Activated naive CD8-positive, alpha-beta T cell treated with anti-CD3 and anti-CD28 coated beads, Interleukin-2, amount 10 ng/mL, durations not matched to agents 7 days and 5 days (primary cell): ENCODE measurements around the gene DNAAF8. TPM values are rescaled to one million over a fixed set of nuclear protein-coding genes. Genes with fewer than 3 reads are reported as not detected.
"Not testable (repeated sequence)": the region's sequence is repeated elsewhere in the genome, so short reads cannot be mapped to it uniquely, and the experiment has no call there.

Source experiments
- ATAC-seq: fragments of 150-1000 bp; cut with Tn5 transposase; one replicate; pipeline ENCODE4 v1.10.0; 2021; ENCODE audit warnings: low read depth, moderate library complexity
- POLR2A ChIA-PET: fragments of 350-600 bp; sonication (Branson Sonifier 250); formaldehyde crosslinking; loops from one replicate; lab custom pipeline; 2021; ENCODE audit warnings: antibody characterized with exemption; lab: Charles Lee
- DNase-seq: peaks from one replicate; pipeline ENCODE4 v3.0.0; 2021
- H3K27ac Mint-ChIP-seq: one replicate; pipeline ENCODE4 v1.8.0; 2022; ENCODE audit warnings: mild to moderate bottlenecking, mixed read lengths
- H3K27me3 Mint-ChIP-seq: one replicate; pipeline ENCODE4 v1.8.0; 2022; ENCODE audit warnings: mild to moderate bottlenecking, moderate library complexity, mixed read lengths
- H3K36me3 Mint-ChIP-seq: one replicate; pipeline ENCODE4 v1.8.0; 2021; ENCODE audit warnings: mild to moderate bottlenecking, mixed read lengths
- H3K4me1 Mint-ChIP-seq: one replicate; pipeline ENCODE4 v1.8.0; 2021; ENCODE audit warnings: mixed read lengths
- H3K4me3 Mint-ChIP-seq: one replicate; pipeline ENCODE4 v1.8.0; 2022; ENCODE audit warnings: mild to moderate bottlenecking, moderate library complexity, mixed read lengths
- H3K9me3 Mint-ChIP-seq: one replicate; pipeline ENCODE4 v1.8.0; 2021; ENCODE audit warnings: mixed read lengths
- total RNA-seq, 2 experiments: library from RNA; stranded (reverse); gene quantifications; one replicate each; pipeline ENCODE4 v1.2.3, GENCODE V29; 2021

Gene DNAAF8
- total RNA-seq, 2 experiments from 2014 or later, result 0.23 TPM; not detected in 1

GRCh38 chr16:4769306-4769638 is 34.9 kb downstream of the DNAAF8 start:
- Mint-ChIP-seq H3K4me1 (peaks cover 23% of the 10 kb centered on the region), H3K4me3 (no peak overlapping the region), H3K36me3 (no peaks in the 10 kb centered on the region), H3K27me3 (no peaks in the 10 kb centered on the region), H3K9me3 (no peaks in the 10 kb centered on the region), H3K27ac (no peak overlapping the region)
- no peak for DNase-seq
- POLR2A ChIA-PET, result interaction anchor here (0.5 to 2.5 kb wide), 5 partner anchors 33 to 619 kb away, joined by 3 to 16 read pairs (median 6); partner anchors contain the start of genes ANKS3, DNAAF8 and ROGDI
- ATAC-seq, result no peak

- H3K9me3 Mint-ChIP-seq, result no peaks in the 10 kb centered on the region
- peaks cover 14% of the 10 kb centered on the region for H3K4me1 Mint-ChIP-seq
- POLR2A ChIA-PET, result no interaction called here
- no peaks in the 10 kb centered on the region for H3K27me3 Mint-ChIP-seq
- DNase-seq, result no peak
- no peak overlapping the region for H3K27ac Mint-ChIP-seq
- no peak overlapping the region for H3K4me3 Mint-ChIP-seq
- ATAC-seq, result no peak
- H3K36me3 Mint-ChIP-seq, result no peaks in the 10 kb centered on the region
These were observed 37.3 kb downstream of the DNAAF8 start for GRCh38 chr16:4771646-4772045.

- no peak overlapping the region for H3K4me3 Mint-ChIP-seq
These were observed 38.0 kb downstream of the DNAAF8 start for GRCh38 chr16:4772351-4772750.

GRCh38 chr16:4775005-4775404 is 40.7 kb downstream of the DNAAF8 start:
- POLR2A ChIA-PET, result no interaction called here
- no peak for ATAC-seq

More at GRCh38 chr16:4772351-4772750, 38.0 kb downstream of the DNAAF8 start:
- no peaks in the 10 kb centered on the region for H3K27me3 Mint-ChIP-seq
- peaks cover 11% of the 10 kb centered on the region for H3K4me1 Mint-ChIP-seq
- H3K9me3 Mint-ChIP-seq, result no peaks in the 10 kb centered on the region
- H3K36me3 Mint-ChIP-seq, result no peaks in the 10 kb centered on the region
- no peak for ATAC-seq
- no peak overlapping the region for H3K27ac Mint-ChIP-seq
- POLR2A ChIA-PET, result no interaction called here
- no peak for DNase-seq

GRCh38 chr16:4776141-4776705 is 41.9 kb downstream of the DNAAF8 start:
- DNase-seq (no peak), ATAC-seq (no peak)
- H3K4me3 Mint-ChIP-seq, result no peak overlapping the region
- no peaks in the 10 kb centered on the region for H3K4me1 Mint-ChIP-seq
- no peaks in the 10 kb centered on the region for H3K9me3 Mint-ChIP-seq
- no peaks in the 10 kb centered on the region for H3K36me3 Mint-ChIP-seq
- H3K27ac Mint-ChIP-seq, result no peak overlapping the region
- no peaks in the 10 kb centered on the region for H3K27me3 Mint-ChIP-seq
- POLR2A ChIA-PET, result no interaction called here

More at GRCh38 chr16:4775005-4775404, 40.7 kb downstream of the DNAAF8 start:
- Mint-ChIP-seq H3K9me3 (no peaks in the 10 kb centered on the region), H3K36me3 (no peaks in the 10 kb centered on the region), H3K4me1 (no peaks in the 10 kb centered on the region), H3K27me3 (no peaks in the 10 kb centered on the region), H3K27ac (no peak overlapping the region), H3K4me3 (no peak overlapping the region)
- DNase-seq, result no peak

GRCh38 chr16:4777339-4778049 is 43.2 kb downstream of the DNAAF8 start:
- no peaks in the 10 kb centered on the region for H3K27me3 Mint-ChIP-seq
- no peak overlapping the region for H3K4me3 Mint-ChIP-seq
- no peak for ATAC-seq
- H3K27ac Mint-ChIP-seq, result no peak overlapping the region
- H3K36me3 Mint-ChIP-seq, result no peaks in the 10 kb centered on the region
- DNase-seq, result no peak
- H3K9me3 Mint-ChIP-seq, result no peaks in the 10 kb centered on the region
- H3K4me1 Mint-ChIP-seq, result no peaks in the 10 kb centered on the region
- POLR2A ChIA-PET, result no interaction called here

GRCh38 chr16:4778050-4778392 is 43.7 kb downstream of the DNAAF8 start:
- DNase-seq (no peak), ATAC-seq (no peak)
- H3K27me3 Mint-ChIP-seq, result no peaks in the 10 kb centered on the region
- H3K27ac Mint-ChIP-seq, result no peak overlapping the region
- H3K36me3 Mint-ChIP-seq, result no peaks in the 10 kb centered on the region
- H3K9me3 Mint-ChIP-seq, result no peaks in the 10 kb centered on the region
- POLR2A ChIA-PET, result no interaction called here
- no peak overlapping the region for H3K4me3 Mint-ChIP-seq
- H3K4me1 Mint-ChIP-seq, result no peaks in the 10 kb centered on the region

GRCh38 chr16:4780235-4780634 is 45.9 kb downstream of the DNAAF8 start:
- DNase-seq (no peak), ATAC-seq (no peak)
- POLR2A ChIA-PET, result no interaction called here
- no peaks in the 10 kb centered on the region for H3K4me1 Mint-ChIP-seq
- no peaks in the 10 kb centered on the region for H3K27me3 Mint-ChIP-seq
- H3K27ac Mint-ChIP-seq, result no peak overlapping the region
- H3K4me3 Mint-ChIP-seq, result no peak overlapping the region
- no peaks in the 10 kb centered on the region for H3K9me3 Mint-ChIP-seq
- H3K36me3 Mint-ChIP-seq, result no peaks in the 10 kb centered on the region

- no peaks in the 10 kb centered on the region for H3K9me3 Mint-ChIP-seq
- no peak for ATAC-seq
- POLR2A ChIA-PET, result no interaction called here
- H3K4me3 Mint-ChIP-seq, result no peak overlapping the region
- H3K36me3 Mint-ChIP-seq, result no peaks in the 10 kb centered on the region
- H3K27ac Mint-ChIP-seq, result no peak overlapping the region
- H3K27me3 Mint-ChIP-seq, result no peaks in the 10 kb centered on the region
- no peaks in the 10 kb centered on the region for H3K4me1 Mint-ChIP-seq
- no peak for DNase-seq
These were observed 49.1 kb downstream of the DNAAF8 start for GRCh38 chr16:4783251-4783950.

- no peaks in the 10 kb centered on the region for H3K27me3 Mint-ChIP-seq
- POLR2A ChIA-PET, result no interaction called here
- H3K36me3 Mint-ChIP-seq, result no peaks in the 10 kb centered on the region
- H3K4me3 Mint-ChIP-seq, result no peak overlapping the region
- H3K4me1 Mint-ChIP-seq, result no peaks in the 10 kb centered on the region
- ATAC-seq (no peak), DNase-seq (no peak)
- H3K27ac Mint-ChIP-seq, result no peak overlapping the region
- no peaks in the 10 kb centered on the region for H3K9me3 Mint-ChIP-seq
These were observed 49.6 kb downstream of the DNAAF8 start for GRCh38 chr16:4783951-4784336.

- H3K27me3 Mint-ChIP-seq, H3K27ac Mint-ChIP-seq, DNase-seq, H3K4me1 Mint-ChIP-seq, ATAC-seq, H3K4me3 Mint-ChIP-seq, H3K9me3 Mint-ChIP-seq, H3K36me3 Mint-ChIP-seq: not testable (repeated sequence)
- POLR2A ChIA-PET, result interaction anchor here (0.7 kb wide), 1 partner anchor 18 kb away, joined by 3 read pairs; the partner anchor contains the start of gene ROGDI
These were observed 50.2 kb downstream of the DNAAF8 start for GRCh38 chr16:4784444-4784987.

GRCh38 chr16:4785758-4786433 is 51.6 kb downstream of the DNAAF8 start:
- ATAC-seq (no peak), DNase-seq (no peak)
- POLR2A ChIA-PET, result interaction anchor here (0.6 to 0.8 kb wide), 2 partner anchors 11 to 435 kb away, joined by 3 to 4 read pairs; partner anchors contain the start of gene PAM16
- no peak overlapping the region for H3K27ac Mint-ChIP-seq
- no peaks in the 10 kb centered on the region for H3K4me1 Mint-ChIP-seq
- H3K4me3 Mint-ChIP-seq, result no peak overlapping the region
- H3K36me3 Mint-ChIP-seq, result no peaks in the 10 kb centered on the region
- H3K9me3 Mint-ChIP-seq, result no peaks in the 10 kb centered on the region
- H3K27me3 Mint-ChIP-seq, result peaks cover 2% of the 10 kb centered on the region

GRCh38 chr16:4787068-4787467 is 52.7 kb downstream of the DNAAF8 start:
- POLR2A ChIA-PET, result interaction anchor here (0.5 kb wide), 1 partner anchor 9 kb away, joined by 3 read pairs; no protein-coding TSS in a partner anchor
- peaks cover 2% of the 10 kb centered on the region for H3K27me3 Mint-ChIP-seq
- no peak overlapping the region for H3K27ac Mint-ChIP-seq
- no peak overlapping the region for H3K4me3 Mint-ChIP-seq
- DNase-seq, result no peak
- no peak for ATAC-seq
- H3K4me1 Mint-ChIP-seq, result peaks cover 2% of the 10 kb centered on the region
- no peaks in the 10 kb centered on the region for H3K9me3 Mint-ChIP-seq
- no peaks in the 10 kb centered on the region for H3K36me3 Mint-ChIP-seq
